ENCODE results near the gene TRMT6.

TRMT6 gene

GRCh38 chr20:5945963-5946362 is 4.4 kb downstream of the TRMT6 start:
- no peak for FAIRE-seq

- no peak for FAIRE-seq
Measured at GRCh38 chr20:5938456-5939029, 11.8 kb downstream of the TRMT6 start.

GRCh38 chr20:5936238-5936637 is 14.1 kb downstream of the TRMT6 start:
- no peak for FAIRE-seq

GRCh38 chr20:5935384-5935783 is 14.9 kb downstream of the TRMT6 start:
- no peak for FAIRE-seq

GRCh38 chr20:5933802-5934436 is 16.4 kb downstream of the TRMT6 start:
- FAIRE-seq: no peak

GRCh38 chr20:5932796-5933195 is 17.5 kb downstream of the TRMT6 start:
- no peak for FAIRE-seq

- FAIRE-seq: no peak
Measured at GRCh38 chr20:5931411-5931810, 18.9 kb downstream of the TRMT6 start.

GRCh38 chr20:5928836-5929715 is 21.3 kb downstream of the TRMT6 start:
- FAIRE-seq: no peak

- no peak for FAIRE-seq
Measured at GRCh38 chr20:5927749-5928462, 22.4 kb downstream of the TRMT6 start.

- FAIRE-seq: no peak
Measured at GRCh38 chr20:5925551-5925950, 24.8 kb downstream of the TRMT6 start.

- no peak for FAIRE-seq
Measured at GRCh38 chr20:5923493-5923892, 26.8 kb downstream of the TRMT6 start.

- FAIRE-seq: no peak
Measured at GRCh38 chr20:5920581-5920980, 29.8 kb downstream of the TRMT6 start.

GRCh38 chr20:5919626-5920544 is 30.4 kb downstream of the TRMT6 start:
- FAIRE-seq: no peak

GRCh38 chr20:5918856-5919625 is 31.3 kb downstream of the TRMT6 start:
- no peak for FAIRE-seq

GRCh38 chr20:5914859-5915258 is 35.5 kb downstream of the TRMT6 start:
- no peak for FAIRE-seq

- no peak for FAIRE-seq
Measured at GRCh38 chr20:5913166-5913565, 37.2 kb downstream of the TRMT6 start.

- FAIRE-seq: no peak
Measured at GRCh38 chr20:5910186-5910585, 40.1 kb downstream of the TRMT6 start.

GRCh38 chr20:5908981-5909380 is 41.4 kb downstream of the TRMT6 start:
- FAIRE-seq: no peak

- FAIRE-seq: no peak
Measured at GRCh38 chr20:5900908-5901307, 49.4 kb downstream of the TRMT6 start.

GRCh38 chr20:5899444-5899843 is 50.9 kb downstream of the TRMT6 start:
- FAIRE-seq: no peak

GRCh38 chr20:5895626-5896025 is 54.7 kb downstream of the TRMT6 start:
- FAIRE-seq: no peak

Measured in endometrium (tissue), 2 donors.